Anterior cingulate cortex (tissue), 58 donors: ENCODE results near the gene UBR3.

Experiments used
- DNase-seq, 58 donors: peaks; one replicate each; lab custom pipeline; 2025; lab: John Stamatoyannopoulos, UW

Gene UBR3

DNA sequence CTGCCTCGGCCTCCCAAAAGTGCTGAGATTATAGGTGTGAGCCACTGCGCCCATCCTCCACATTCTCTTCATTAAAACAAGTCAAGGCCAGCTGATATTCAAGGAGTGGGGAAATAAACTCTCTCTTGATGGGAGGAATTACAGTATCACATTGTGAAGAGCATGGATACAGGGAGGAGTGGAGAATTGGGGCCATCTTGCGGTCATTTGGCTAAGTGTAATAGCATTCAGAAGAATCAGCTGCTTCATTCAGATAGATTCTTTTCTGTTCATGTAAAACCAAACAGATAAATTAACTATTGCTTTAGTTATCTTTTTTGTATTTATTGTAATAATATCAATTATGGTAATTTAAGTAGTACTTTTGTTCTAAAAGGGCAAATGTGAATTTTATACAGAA, 156.3 kb downstream of the UBR3 start:
- DNase-seq, result peak in 9 of 58 donors; percentile 1 to 34 (median 7)

DNA sequence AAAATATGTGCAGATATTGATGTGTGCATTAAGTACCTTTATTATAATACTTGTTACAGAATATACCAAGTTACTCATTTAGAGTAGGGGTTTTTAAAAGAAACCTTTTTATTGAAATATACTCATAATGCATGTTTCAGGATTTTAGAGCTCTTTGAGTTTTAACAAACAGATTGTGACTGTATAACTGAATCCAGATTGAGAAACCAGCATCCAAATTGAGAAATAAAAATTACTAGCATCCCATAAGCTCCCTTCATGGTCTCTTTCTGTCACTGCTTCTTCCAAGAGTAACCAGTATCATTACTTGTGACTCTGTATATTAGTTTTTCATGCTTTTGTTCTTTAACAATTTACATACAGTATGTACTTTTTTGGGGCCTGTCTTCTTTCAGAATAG, 156.9 kb downstream of the UBR3 start:
- DNase-seq, result no peak

DNA sequence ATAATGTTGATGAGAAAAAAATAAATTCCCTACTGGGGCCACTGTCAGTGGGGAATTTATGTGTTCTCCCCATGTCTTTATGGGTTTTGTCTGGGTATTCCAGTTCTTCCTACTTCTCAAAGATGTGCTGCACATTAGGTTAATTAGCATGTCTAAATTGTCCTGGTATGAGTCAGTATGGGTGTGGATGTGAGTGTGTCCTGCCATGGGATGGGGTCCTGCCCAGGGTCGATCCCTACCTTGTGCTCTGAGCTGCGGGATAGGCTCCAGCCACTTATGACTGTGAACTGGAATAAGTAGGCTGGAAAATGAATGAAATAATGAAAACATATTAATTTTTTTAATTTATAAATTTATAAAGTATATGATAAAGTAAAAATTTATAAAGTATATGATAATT, 167.5 kb downstream of the UBR3 start:
- no peak for DNase-seq

DNA sequence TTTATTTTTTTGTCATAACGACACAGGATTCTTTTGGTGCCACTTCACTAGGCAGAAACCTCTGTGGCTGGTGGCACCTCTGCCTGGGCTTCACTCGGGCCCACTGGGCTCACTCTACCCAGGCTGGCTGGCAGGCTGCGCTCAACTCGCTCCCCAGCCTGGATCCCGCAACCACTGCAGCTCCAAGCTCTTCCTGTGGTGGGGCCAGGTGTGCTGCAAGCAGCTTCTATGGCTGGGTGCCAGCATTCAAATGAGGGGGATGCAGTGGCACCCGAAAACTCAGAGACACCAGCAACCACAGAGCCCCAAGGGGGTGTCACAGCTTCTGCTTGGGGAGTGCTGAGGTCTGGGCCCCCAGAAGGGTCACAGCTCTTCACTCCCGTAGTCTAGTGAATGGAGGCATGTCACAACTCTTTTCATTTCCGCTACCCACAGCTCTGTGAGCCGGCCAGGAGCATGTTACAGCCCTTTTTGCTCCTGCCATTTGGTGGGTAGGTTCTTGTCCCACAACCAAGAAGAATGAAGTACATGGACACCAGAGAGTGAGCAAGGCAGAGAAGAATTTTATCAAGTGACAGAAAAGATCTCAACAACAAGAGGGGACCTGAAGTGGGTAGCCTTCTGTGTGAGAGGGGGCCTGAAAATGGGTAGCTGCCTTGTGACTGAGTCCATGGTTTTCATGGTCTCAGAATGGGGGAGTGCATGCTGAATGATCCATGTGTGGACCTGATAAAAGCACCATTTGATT, 170.1 kb downstream of the UBR3 start:
- no peak for DNase-seq

DNA sequence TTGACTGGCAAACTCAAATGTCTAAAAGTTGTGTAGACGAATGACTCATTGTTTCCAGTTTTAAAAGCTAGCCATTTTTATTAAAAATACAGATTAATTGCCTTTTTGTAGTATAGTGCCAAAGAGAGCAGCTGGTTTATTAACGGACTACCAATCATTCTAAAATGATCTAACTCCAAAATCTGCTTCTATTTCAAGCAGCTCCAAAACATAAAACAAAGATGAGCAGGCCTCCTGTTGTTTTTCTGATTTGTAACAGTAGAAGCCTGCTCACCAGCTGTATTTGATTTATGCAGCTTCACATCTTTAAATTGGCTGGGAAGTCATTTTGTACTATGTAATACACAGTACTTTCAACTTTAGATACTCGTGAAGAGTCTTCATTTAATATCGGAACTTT, 171.8 kb downstream of the UBR3 start:
- DNase-seq, result no peak

DNA sequence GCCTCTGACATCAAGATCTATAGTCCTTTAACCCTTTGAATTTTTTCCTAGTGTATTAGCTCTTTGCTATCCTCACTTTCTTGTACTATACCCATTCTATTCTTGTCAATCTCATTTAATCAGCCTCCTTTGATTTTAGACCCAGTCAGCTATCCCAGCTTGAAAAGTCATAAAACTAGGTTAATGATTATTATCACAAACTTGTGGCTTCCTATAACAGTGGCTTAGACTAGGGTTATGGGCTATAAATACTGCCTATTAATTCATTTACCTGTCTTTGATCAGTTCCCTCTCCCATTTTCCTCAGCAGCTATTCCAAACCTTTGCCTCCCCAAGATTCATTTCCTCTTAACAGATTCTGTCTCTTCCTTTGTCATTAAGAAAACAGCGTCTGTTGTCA, 174.8 kb downstream of the UBR3 start:
- no peak for DNase-seq

DNA sequence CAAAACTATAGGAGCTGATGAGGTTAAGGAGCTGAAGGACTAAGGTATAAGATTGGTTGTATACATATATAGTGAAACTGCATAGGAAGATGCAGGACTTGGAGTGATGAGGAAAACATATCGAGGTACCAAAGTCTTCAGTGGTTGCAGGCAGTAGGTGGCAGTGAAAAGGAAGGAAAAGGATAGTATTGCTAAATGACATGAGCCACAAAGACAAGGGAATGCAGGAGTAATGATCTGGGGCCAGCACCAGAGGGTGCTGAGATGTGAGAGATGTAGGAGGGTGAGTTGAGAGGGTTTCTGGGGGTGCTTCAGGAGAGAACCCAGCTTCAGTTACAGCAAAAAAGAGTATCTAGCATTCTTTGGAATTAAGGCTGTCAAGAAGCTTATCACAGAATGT, 178.4 kb downstream of the UBR3 start:
- DNase-seq, result no peak

DNA sequence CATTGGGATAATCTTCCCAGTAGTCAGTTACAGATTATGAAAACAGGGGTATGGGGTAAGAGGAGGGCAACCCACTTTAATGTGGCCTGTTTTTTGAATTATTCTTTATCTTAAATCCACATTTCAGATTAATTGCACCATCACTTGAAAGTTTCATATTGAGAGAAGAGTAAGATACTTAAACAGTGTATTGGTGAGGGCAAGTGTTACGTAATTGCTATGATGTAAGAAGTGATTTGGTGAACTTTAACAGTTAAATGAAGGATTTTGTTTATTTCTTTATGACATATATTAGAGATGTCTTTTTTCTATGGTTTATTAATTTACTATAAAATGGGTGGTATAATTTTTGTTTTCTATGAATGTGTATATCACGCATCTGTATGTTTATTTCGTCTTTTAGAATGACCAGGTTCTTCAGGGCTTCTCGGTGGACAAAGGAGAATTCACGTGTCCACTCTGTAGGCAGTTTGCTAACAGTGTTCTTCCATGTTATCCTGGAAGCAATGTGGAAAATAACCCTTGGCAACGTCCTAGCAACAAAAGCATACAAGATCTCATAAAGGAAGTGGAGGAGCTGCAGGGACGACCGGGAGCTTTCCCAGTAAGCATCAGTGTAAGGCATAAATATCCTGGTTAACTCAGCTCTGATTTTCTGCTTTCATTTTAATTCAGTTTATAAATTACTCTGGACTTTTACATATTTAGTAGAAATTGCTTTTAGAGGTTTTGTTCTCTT, 179.5 kb downstream of the UBR3 start:
- no peak for DNase-seq

DNA sequence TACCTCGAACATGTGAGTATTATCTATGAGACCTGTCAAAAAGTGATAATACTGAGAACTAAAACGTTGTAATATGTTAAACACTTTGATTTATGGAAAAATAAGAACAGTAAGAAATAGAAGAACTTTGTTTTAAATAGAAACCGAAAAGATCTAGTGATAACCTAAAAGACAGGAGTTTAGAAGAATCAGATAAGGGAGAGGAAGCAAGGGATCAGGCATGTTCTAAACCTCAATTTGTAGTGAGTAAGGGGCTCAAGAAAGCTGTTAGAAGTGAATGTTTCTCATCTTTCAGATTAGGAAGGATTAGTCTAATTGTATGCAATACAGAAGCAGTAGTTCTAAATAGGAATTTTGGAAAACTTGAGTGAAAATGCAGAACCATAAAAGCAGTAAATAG, 182.0 kb downstream of the UBR3 start:
- DNase-seq, result no peak

DNA sequence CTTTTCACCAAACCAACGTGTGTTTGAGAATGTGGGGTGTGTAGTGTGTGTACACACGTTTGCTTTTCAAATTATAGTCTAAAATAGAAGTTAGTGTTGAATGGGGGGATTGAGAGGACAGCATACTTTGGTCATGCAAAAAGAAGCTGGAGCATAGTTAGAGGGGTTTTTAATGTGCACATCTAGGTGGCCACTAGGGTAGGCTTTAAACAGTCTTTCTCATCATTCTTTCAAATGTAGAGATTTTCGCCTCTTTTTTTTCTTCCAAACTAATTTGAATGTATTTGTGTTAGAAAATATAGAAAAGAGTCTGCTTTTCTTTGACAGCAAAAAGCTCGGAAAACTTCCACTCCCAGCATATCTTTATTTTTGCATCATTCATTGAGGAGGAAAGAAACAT, 185.5 kb downstream of the UBR3 start:
- no peak for DNase-seq

DNA sequence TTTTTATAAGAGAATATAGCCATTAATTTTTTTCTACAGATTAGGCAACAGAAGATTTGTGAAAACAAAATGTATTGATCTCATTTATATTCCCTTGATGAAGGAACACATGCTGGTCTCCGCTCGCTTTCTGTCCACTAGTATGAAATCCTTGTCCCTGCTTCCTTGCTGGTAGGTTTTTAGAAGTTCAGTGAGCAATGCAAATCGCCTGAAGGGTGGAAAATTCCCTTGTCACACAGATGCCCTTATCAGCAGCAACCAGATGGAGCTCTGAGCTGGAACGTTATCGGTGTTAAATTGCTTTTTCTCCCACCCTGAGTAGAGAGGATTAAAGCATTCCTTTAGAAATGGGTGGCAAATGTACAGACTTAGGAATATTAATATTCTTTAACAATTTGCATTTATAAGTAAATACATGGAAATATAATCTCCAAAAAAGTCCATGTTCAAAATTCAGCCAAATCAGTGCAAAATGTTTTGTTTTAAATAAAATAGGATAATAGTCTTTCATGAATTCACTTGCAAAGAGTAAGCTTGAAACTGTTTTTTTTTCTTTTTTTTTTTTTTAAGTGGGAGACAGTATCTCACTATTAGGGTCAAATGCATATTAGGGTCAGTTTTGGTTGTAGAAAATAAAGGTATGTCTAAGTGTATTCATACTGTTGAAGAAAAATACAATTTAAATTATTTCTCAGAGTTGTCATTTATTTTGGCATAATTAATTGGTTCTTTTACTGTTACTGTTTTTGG, 186.7 kb downstream of the UBR3 start:
- DNase-seq, result peak in 4 of 58 donors; percentile 5 to 23 (median 8)

DNA sequence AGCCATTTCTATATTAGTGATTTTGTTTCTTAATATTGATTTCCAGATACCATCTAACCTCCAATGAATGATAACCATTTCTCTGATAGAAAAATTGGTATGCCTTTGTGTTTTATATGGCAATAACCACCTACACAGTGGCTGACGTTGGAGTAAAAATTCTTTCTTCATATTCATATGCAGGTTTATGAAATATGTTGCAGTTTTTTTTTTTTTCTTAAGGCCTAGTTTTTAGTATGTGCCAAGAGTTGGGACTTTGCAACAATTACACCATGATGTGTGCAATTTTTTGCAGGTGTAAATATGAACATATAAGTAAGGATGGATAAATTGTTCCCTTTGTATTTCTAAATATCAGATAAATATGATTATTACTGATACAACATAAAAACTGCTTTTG, 187.5 kb downstream of the UBR3 start:
- no peak for DNase-seq

DNA sequence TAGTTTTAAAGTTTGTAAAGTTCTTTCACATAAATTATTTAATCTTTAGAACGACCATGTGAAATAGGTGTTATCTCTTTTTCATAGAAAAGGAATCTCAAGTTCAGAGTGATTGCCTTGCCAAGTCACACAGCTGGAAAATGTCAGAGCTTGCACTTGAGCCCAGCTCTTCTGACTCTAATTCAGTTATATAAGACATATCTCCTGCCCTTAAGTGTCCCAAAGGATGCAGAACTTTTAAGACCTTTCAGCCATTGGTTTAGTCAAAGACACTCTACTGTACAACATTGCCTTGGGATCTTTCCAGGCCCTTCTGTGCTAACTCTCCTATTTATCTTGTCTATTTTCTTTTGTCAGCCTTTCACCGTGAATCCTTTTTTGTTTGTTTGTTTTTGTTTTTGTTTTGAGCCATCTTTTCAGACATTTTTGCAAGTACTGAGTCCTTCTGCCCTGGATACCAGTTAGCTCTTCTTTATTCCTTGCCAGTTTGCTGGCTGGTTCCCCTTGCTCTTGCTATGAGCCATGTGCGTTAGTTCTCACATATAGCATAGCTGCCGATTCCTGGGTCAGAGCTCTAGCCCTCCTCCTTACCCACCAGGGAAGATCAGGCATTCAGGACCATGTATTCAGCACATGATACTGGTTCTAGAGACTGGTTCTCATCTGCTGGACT, 190.7 kb downstream of the UBR3 start:
- DNase-seq, result no peak

DNA sequence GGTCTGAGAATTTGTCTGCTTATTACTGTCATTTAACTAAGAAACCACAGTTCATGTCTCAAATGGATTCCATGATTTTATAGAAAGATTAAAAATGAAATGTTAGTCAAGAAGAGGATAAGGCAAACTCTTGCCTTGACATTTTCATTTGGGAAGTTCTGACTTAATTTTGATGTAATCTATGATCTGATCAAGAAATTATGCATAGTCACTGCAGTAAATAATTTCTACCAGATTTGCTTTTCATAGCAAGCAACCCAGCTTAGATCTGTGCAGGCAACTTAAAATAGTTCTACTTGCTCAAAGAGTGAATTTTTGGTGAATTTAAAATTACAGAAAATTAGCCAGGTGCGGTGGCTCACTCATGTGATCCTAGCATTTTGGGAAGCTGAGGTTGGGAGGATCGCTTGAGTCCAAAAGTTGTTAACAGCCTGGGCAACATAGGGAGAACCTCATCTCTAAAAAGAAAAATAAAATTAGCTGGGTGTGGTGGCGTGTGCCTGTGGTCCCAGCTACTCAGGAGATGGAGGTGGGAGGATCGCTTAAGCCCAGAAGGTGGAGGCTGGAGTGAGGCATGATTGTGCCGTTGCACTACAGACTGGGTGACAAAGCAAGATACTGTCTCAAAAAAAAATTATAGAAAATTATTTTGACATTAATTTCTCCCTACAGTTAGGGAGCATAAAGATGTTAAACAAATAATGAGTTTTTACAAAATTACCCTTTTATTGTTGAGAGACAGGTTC, 192.0 kb downstream of the UBR3 start:
- no peak for DNase-seq

DNA sequence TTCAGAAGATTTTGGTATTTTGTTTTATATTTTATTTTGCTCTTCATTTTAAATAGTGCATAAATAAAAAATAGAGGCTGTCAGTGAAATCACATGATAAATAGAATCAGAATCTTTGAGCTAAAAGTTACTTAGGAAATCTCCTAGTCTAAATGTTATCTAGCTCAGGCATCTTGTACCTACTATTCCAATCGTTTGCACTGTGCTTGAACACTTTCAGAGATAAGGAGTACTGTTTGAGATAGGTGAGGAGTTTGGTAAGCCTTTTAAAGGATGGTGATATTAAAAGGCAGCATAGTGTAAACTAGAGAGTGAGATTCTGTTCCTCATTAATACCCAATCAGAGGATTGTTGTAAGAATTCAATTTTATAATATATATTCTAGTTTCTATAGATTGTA, 193.5 kb downstream of the UBR3 start:
- DNase-seq, result no peak

DNA sequence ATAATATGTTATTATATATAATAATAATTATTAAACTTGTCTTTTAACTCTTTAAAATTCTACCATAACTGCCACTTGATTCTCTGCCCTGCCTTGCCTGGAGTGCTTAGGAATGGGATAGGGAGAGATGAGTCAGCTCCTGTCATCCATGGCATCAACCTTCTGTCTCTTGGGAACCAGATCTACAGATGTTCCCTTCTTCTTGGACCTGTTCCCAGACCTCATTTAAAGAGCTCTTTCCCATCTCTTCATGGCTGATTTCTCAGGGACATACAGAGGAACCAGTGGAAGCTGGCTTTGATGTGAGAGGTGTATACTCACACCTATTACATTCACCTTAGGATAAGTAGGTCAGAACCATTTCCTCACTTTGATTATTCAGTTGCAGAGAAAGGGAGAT, 195.4 kb downstream of the UBR3 start:
- no peak for DNase-seq

DNA sequence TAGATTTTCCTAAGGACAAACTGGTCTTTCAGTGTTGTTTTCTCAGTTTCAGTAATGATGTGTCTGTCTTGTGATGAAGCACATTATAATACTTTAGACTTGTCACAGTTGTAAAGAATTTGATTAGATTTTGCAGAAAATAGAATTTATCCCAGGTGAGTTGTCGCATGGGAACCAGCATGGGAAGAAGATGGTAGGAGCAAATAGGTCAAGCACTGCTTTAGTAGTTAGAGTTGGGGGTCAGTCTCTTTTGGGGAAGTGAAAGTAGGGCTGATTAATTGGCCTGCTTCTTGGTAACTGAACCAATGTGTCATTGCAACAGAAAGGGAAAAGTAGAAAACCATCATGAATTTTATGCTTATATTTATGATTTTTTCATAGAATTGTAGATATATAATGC, 197.5 kb downstream of the UBR3 start:
- DNase-seq, result no peak

DNA sequence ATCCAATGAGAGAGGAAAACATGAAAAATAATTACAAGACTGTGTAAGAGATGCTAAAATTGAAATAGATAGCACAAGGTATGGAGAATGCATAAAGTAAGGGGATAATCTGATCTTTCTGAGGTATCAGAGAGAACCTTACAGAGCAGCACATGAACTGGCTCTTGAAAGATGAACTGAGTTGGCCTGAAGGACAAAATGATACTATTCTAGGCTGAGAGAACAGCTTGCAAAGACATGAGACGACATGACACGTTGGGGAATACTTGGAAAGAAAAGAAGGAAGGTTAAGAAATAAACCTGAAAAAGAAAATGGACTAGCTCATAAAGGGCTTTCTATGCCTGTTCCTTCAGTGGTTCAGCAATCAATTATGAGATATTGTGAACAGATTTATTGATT, 198.0 kb downstream of the UBR3 start:
- DNase-seq, result no peak

DNA sequence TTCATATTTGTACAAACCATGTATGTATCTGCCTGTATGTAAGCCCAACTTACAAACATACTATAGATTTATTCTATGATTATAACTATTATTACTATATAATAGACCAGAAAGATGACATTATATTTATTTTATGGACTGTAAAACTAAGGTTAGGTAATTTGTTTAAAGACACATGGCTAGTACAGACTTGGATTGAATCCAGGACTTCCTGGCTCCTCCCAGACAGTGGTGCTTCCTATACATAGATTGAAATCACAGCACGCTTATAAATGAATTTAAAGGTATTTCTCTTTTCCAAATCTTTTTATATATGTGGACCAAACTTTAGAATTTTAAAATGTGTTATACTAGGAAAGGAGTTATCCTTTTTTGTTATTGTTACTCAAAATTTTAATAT, 199.1 kb downstream of the UBR3 start:
- DNase-seq, result no peak

DNA sequence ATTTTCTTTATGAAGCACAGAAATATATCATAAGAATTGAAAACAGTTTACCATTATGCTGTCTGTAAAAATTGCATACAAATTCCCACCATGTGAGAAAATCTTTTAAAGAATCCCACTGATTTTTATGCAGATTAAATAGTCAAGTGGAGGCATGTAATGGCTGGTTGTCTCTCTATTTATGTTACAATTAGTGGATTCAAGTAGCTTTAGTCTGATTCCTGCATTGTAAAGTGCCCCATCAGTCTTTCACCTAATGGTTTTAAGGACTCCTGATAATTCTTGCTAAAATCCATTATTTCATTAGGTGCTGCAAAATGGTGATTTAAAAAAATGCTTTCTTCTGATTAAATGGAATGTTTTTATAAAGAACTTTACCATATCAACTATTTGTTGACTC, 202.3 kb downstream of the UBR3 start:
- no peak for DNase-seq
